Activated T-helper 9 cell treated with anti-CD3 and anti-CD28 coated beads, Interleukin-2, amount 50 U/mL, for 16 hours (primary cell): Measurements from ENCODE around the gene CYP11A1.
A peak's percentile ranks its signal among the peaks of the same experiment; 100 is the strongest.

Source experiments
- DNase-seq: peaks from one replicate; pipeline ENCODE4 v3.0.0-alpha.2; 2020; ENCODE audit warnings: low read depth

CYP11A1 gene

GRCh38 chr15:74388363-74388951 lies 21.0 kb upstream of the CYP11A1 start:
- no peak for DNase-seq

GRCh38 chr15:74387621-74388362 lies 20.3 kb upstream of the CYP11A1 start:
- DNase-seq, result no peak

- DNase-seq, result no peak
These were observed 19.7 kb upstream of the CYP11A1 start for GRCh38 chr15:74387141-74387541.

GRCh38 chr15:74386496-74387140 lies 19.2 kb upstream of the CYP11A1 start:
- DNase-seq, result no peak

- no peak for DNase-seq
These were observed 18.3 kb upstream of the CYP11A1 start for GRCh38 chr15:74385733-74386132.

GRCh38 chr15:74384881-74385643 lies 17.6 kb upstream of the CYP11A1 start:
- no peak for DNase-seq

- DNase-seq, result no peak
These were observed 17.1 kb upstream of the CYP11A1 start for GRCh38 chr15:74384566-74384880.

- peak; percentile 41 for DNase-seq
These were observed 16.5 kb upstream of the CYP11A1 start for GRCh38 chr15:74383695-74384565.

- DNase-seq, result no peak
These were observed 15.8 kb upstream of the CYP11A1 start for GRCh38 chr15:74383286-74383685.

GRCh38 chr15:74382004-74382816 lies 14.8 kb upstream of the CYP11A1 start:
- peak; percentile 66 for DNase-seq

- DNase-seq, result no peak
These were observed 14.0 kb upstream of the CYP11A1 start for GRCh38 chr15:74381481-74381880.

- no peak for DNase-seq
These were observed 13.7 kb upstream of the CYP11A1 start for GRCh38 chr15:74381190-74381453.

- DNase-seq, result no peak
These were observed 13.1 kb upstream of the CYP11A1 start for GRCh38 chr15:74380361-74381189.

- peak; percentile 47 for DNase-seq
These were observed 11.4 kb upstream of the CYP11A1 start for GRCh38 chr15:74378848-74379247.

GRCh38 chr15:74377831-74378766 lies 10.7 kb upstream of the CYP11A1 start:
- DNase-seq, result no peak

GRCh38 chr15:74376825-74377581 lies 9.6 kb upstream of the CYP11A1 start:
- no peak for DNase-seq

- no peak for DNase-seq
These were observed 8.8 kb upstream of the CYP11A1 start for GRCh38 chr15:74376226-74376625.

- peak; percentile 72 for DNase-seq
These were observed 7.9 kb upstream of the CYP11A1 start for GRCh38 chr15:74375303-74375693.
